ENCODE data around the gene FNDC3B.

FNDC3B gene

DNA sequence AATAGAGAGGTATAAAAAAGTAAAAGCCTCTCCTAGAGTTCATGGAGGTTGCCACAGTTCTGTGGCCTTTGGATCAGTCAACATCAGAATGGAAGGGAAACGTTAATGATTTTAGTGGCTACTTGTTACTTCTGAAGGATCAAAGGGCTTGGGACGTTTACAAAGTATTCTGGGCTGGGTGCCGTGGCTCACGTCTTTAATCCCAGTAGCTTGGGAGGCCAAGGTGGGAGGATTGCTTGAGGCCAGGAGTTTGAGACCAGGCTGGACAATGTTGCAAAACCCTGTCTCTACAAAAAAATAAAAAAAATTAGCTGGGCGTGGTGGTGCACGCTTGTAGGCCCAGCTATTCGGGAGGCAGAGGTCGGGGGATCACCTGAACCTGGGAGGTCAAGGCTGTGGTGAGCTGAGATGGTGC, 44.6 kb downstream of the FNDC3B start:
- TF ChIP-seq, protein P1, sequence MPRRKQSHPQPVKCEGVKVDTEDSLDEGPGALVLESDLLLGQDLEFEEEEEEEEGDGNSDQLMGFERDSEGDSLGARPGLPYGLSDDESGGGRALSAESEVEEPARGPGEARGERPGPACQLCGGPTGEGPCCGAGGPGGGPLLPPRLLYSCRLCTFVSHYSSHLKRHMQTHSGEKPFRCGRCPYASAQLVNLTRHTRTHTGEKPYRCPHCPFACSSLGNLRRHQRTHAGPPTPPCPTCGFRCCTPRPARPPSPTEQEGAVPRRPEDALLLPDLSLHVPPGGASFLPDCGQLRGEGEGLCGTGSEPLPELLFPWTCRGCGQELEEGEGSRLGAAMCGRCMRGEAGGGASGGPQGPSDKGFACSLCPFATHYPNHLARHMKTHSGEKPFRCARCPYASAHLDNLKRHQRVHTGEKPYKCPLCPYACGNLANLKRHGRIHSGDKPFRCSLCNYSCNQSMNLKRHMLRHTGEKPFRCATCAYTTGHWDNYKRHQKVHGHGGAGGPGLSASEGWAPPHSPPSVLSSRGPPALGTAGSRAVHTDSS (tag by site-specific recombination; IDR thresholded peaks at IDR 0.05) = no peak
- TF ChIP-seq ZNF843 (tag by site-specific recombination; IDR thresholded peaks at IDR 0.05) (no peak), ZNF596 (tag by site-specific recombination; IDR thresholded peaks at IDR 0.05) (no peak), ZNF610 (tag by site-specific recombination; IDR thresholded peaks at IDR 0.05; ENCODE audit: borderline replicate concordance) (no peak), ZXDB (tag by site-specific recombination; IDR thresholded peaks at IDR 0.05) (no peak), ZNF585B (tag by site-specific recombination; IDR thresholded peaks at IDR 0.05) (no peak), ZNF473 (tag by site-specific recombination; IDR thresholded peaks at IDR 0.05) (no peak), ZNF423 (tag by site-specific recombination; IDR thresholded peaks at IDR 0.05) (no peak), ZSCAN23 (tag by site-specific recombination; IDR thresholded peaks at IDR 0.05) (no peak), KLF9 (tag by site-specific recombination; IDR thresholded peaks at IDR 0.05; ENCODE audit: low read depth) (no peak)
- TF ChIP-seq, protein P2, sequence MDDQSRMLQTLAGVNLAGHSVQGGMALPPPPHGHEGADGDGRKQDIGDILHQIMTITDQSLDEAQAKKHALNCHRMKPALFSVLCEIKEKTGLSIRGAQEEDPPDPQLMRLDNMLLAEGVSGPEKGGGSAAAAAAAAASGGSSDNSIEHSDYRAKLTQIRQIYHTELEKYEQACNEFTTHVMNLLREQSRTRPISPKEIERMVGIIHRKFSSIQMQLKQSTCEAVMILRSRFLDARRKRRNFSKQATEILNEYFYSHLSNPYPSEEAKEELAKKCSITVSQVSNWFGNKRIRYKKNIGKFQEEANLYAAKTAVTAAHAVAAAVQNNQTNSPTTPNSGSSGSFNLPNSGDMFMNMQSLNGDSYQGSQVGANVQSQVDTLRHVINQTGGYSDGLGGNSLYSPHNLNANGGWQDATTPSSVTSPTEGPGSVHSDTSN (CRISPR knock-in tag; IDR thresholded peaks at IDR 0.05) = no peak
- CTCF ChIA-PET = no interaction called here

DNA sequence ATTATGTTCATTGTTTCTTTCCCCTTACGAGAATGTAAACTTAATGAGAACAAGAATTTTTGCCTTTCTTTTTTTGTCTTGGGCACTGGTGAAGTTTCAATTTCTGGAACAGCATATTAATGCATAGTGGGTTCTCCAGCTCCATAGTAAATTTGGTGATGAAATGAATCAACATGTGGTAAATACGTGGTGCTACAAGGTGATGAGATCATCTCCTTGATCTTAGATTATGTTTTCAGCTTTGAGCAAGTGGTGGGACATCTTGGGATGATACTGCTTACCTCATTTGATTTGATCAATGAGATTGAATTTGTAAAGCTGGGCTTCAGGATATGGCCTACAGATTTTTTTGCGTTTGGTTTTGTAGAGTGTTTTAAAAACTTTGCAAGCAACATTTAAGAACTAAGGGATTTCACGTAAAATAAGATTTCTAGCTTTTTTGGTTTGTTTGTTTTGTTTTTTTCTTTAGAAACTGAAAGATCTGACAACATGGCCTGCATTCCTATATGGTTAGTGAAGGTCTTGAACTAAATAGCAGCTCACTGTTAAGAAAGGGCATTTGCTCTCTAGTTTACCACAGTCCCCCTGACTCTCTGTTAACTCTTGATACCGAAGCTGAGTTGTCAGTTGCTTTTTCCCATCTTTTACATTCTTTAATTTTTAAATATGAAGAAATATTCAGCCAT, 45.6 kb downstream of the FNDC3B start:
- peaks cover 0 to 4% of the 10 kb centered on the region in 2 experiments; a peak in 1 of 3 replicates for H3K36me3 ChIP-seq (ENCODE audit: control insufficient read depth in 2 of 2, insufficient read depth in 1 of 2, low read length in 2 of 2)
- ChIA-PET POLR2A (no interaction called here), CTCF (interaction anchor here (0.7 kb wide), 1 partner anchor 17 kb away, joined by 3 read pairs; no protein-coding TSS in a partner anchor)
- no peak overlapping the region for H3K27ac ChIP-seq (ENCODE audit: extremely low read depth, low read depth, low read length)
- H3K4me3 ChIP-seq (ENCODE audit: low read depth, low read length) = no peak overlapping the region
- H3K4me1 ChIP-seq (ENCODE audit: control insufficient read depth, insufficient read depth, low read length) = peaks cover 4% of the 10 kb centered on the region; the same call in 1 of the 2 replicates
- no peaks in the 10 kb centered on the region for H3K9me3 ChIP-seq (ENCODE audit: control insufficient read depth, insufficient read depth, low read depth, low read length)
- TF ChIP-seq ZNF629 (tag by site-specific recombination; IDR thresholded peaks at IDR 0.05) (peak; percentile 74), SCRT2 (tag by site-specific recombination; IDR thresholded peaks at IDR 0.05) (peak; percentile 90), ZNF610 (tag by site-specific recombination; IDR thresholded peaks at IDR 0.05; ENCODE audit: borderline replicate concordance) (no peak)
- TF ChIP-seq, protein P3, sequence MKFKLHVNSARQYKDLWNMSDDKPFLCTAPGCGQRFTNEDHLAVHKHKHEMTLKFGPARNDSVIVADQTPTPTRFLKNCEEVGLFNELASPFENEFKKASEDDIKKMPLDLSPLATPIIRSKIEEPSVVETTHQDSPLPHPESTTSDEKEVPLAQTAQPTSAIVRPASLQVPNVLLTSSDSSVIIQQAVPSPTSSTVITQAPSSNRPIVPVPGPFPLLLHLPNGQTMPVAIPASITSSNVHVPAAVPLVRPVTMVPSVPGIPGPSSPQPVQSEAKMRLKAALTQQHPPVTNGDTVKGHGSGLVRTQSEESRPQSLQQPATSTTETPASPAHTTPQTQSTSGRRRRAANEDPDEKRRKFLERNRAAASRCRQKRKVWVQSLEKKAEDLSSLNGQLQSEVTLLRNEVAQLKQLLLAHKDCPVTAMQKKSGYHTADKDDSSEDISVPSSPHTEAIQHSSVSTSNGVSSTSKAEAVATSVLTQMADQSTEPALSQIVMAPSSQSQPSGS (tag by site-specific recombination; IDR thresholded peaks at IDR 0.05; ENCODE audit: low read depth) = peak; percentile 75
- TF ChIP-seq, protein P4, sequence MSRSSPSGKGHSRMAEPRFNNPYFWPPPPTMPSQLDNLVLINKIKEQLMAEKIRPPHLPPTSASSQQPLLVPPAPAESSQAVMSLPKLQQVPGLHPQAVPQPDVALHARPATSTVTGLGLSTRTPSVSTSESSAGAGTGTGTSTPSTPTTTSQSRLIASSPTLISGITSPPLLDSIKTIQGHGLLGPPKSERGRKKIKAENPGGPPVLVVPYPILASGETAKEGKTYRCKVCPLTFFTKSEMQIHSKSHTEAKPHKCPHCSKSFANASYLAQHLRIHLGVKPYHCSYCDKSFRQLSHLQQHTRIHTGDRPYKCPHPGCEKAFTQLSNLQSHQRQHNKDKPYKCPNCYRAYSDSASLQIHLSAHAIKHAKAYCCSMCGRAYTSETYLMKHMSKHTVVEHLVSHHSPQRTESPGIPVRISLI (tag by site-specific recombination; IDR thresholded peaks at IDR 0.05) = peak; percentile 12; the same call in 1 of the 2 replicates

More for the DNA sequence above, 44.6 kb downstream of the FNDC3B start:
- H3K4me1 ChIP-seq (ENCODE audit: control insufficient read depth, insufficient read depth, low read length) = peaks cover 4% of the 10 kb centered on the region; the same call in 1 of the 2 replicates
- H3K36me3 ChIP-seq (ENCODE audit: control insufficient read depth in 2 of 2, insufficient read depth in 1 of 2, low read length in 2 of 2) = peaks cover 0 to 4% of the 10 kb centered on the region in 2 experiments; a peak in 1 of 3 replicates
- H3K9me3 ChIP-seq (ENCODE audit: control insufficient read depth, insufficient read depth, low read depth, low read length) = no peaks in the 10 kb centered on the region
- POLR2A ChIA-PET = no interaction called here
- H3K4me3 ChIP-seq (ENCODE audit: low read depth, low read length) = no peak overlapping the region
- H3K27ac ChIP-seq (ENCODE audit: extremely low read depth, low read depth, low read length) = no peak overlapping the region

DNA sequence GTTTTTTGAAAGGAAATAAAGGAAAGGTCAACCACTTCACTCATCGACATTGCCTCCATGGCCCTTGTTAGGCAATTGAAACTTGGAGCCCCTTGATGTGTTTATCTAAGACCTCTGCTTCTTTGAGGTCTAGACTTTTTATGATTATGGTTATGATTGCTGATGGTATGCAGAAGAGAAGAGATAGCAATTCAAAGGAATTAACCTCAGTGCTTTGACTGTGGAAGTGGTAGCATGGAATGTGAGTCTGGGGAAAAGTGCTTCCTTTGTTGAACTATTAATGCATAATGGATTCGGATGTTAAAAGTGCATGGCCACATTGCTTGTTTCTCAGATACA, 46.1 kb downstream of the FNDC3B start:
- POLR2A ChIA-PET = no interaction called here
- Histone ChIP-seq H3K9me3 (ENCODE audit: control insufficient read depth, insufficient read depth, low read depth, low read length) (no peaks in the 10 kb centered on the region), H3K4me3 (ENCODE audit: low read depth, low read length) (no peak overlapping the region), H3K27ac (ENCODE audit: extremely low read depth, low read depth, low read length) (no peak overlapping the region), H3K36me3 (ENCODE audit: control insufficient read depth in 2 of 2, insufficient read depth in 1 of 2, low read length in 2 of 2) (peaks cover 0 to 4% of the 10 kb centered on the region in 2 experiments; a peak in 1 of 3 replicates), H3K4me1 (ENCODE audit: control insufficient read depth, insufficient read depth, low read length) (peaks cover 4% of the 10 kb centered on the region; the same call in 1 of the 2 replicates)
- CTCF ChIA-PET = interaction anchor here (0.7 kb wide), 1 partner anchor 17 kb away, joined by 3 read pairs; no protein-coding TSS in a partner anchor
- TF ChIP-seq, protein P5, sequence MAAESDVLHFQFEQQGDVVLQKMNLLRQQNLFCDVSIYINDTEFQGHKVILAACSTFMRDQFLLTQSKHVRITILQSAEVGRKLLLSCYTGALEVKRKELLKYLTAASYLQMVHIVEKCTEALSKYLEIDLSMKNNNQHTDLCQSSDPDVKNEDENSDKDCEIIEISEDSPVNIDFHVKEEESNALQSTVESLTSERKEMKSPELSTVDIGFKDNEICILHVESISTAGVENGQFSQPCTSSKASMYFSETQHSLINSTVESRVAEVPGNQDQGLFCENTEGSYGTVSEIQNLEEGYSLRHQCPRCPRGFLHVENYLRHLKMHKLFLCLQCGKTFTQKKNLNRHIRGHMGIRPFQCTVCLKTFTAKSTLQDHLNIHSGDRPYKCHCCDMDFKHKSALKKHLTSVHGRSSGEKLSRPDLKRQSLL (tag by site-specific recombination; IDR thresholded peaks at IDR 0.05) = no peak
- TF ChIP-seq ZNF311 (tag by site-specific recombination; IDR thresholded peaks at IDR 0.05; ENCODE audit: borderline replicate concordance) (no peak), ZNF664 (tag by site-specific recombination; IDR thresholded peaks at IDR 0.05) (no peak), ZNF510 (tag by site-specific recombination; IDR thresholded peaks at IDR 0.05; ENCODE audit: insufficient replicate concordance) (no peak), ZNF707 (tag by site-specific recombination; IDR thresholded peaks at IDR 0.05) (no peak), ZNF585B (tag by site-specific recombination; IDR thresholded peaks at IDR 0.05) (no peak)
